Right lobe of liver (tissue), 6 donors: ENCODE measurements around the gene TK2. TPM values are rescaled to one million over a fixed set of nuclear protein-coding genes. Genes with fewer than 3 reads are reported as not detected.

ENCODE experiments used
- ATAC-seq, 4 donors: fragments of 200-7000 bp; cut with Tn5 transposase; one replicate each; pipeline ENCODE4 v1.9.1; 2020; ENCODE audit warnings: mild to moderate bottlenecking in 4 of 4, moderate library complexity in 4 of 4
- DNase-seq, 3 donors: peaks; one replicate each; pipeline ENCODE4 v3.0.0-alpha.2; 2020
- H3K27ac ChIP-seq, 3 donors: fragments of 200-600 bp; one replicate each; pipeline ENCODE4 v1.8.0; 2022
- H3K27me3 ChIP-seq, 2 donors: fragments of 200-600 bp; one replicate each; pipeline ENCODE4 v1.8.0; 2022
- H3K36me3 ChIP-seq, 4 donors: fragments of 200-600 bp; sonication (generic) in 1 of 4; one replicate each; pipeline versions ENCODE4 v1.5.1 to v1.8.0; 2017 to 2022; ENCODE audit warnings: control low read depth in 1 of 4
- H3K4me1 ChIP-seq, 4 donors: fragments of 200-600 bp; sonication (generic) in 1 of 4; one replicate each; pipeline versions ENCODE4 v1.5.1 to v1.8.0; 2017 to 2022; ENCODE audit warnings: control low read depth in 1 of 4
- H3K4me3 ChIP-seq, 3 donors: fragments of 200-600 bp; one replicate each; pipeline ENCODE4 v1.8.0; 2022
- H3K9me3 ChIP-seq, 4 donors: fragments of 200-600 bp; sonication (generic) in 1 of 4; one replicate each; pipeline versions ENCODE4 v1.5.1 to v1.8.0; 2017 to 2022; ENCODE audit warnings: control low read depth in 1 of 4
- POLR2A ChIP-seq: fragments of 450-650 bp; IDR thresholded peaks from one replicate; pipeline ENCODE4 v1.6.1; 2017; ENCODE audit warnings: antibody characterized with exemption, mild to moderate bottlenecking
- WGBS: methylation state at CpG from one replicate; pipeline ENCODE4 v1.1.6; 2018; ENCODE audit warnings: low coverage, low lambda C conversion rate; ENCODE audit not compliant: insufficient coverage; ENCODE audit errors: missing lambda C conversion rate; 5-methylcytosine and 5-hydroxymethylcytosine counted together
- intact Hi-C, 2 donors: fragments of 100-400 bp; cut with DNase I; formaldehyde crosslinking; loops; one replicate each; pipeline versions ENCODE4 v1.11.2 to v1.14.1; 2022
- total RNA-seq, 6 experiments: library from RNA; depleted of rRNA in 2 of 6; stranded (reverse); fragments of >200 nt in 2 of 6; fragmentation: NEBNext Ultra II Directional in 3 of 6; extraction: Animal tissue kit (Norgen Biotek cat#: 25700) in 3 of 6; gene quantifications; one replicate each; pipeline versions ENCODE4 v1.1.0 to v1.2.4, GENCODE V29; 2016 to 2023
- TF ChIP-seq, protein P1 (sequence below), 4 donors: fragments of 200-600 bp in 3 of 4; fragments of 450-650 bp in 1 of 4; IDR thresholded peaks; one replicate each; pipeline versions ENCODE4 v1.5.1 to v1.8.0; 2016 to 2022; ENCODE audit warnings: antibody characterized with exemption in 4 of 4, mild to moderate bottlenecking in 2 of 4
- donor health status: DM: no; HTN: yes; CAD: no.
- donor health status: DM: no; HTN: no; CAD: no.
- donor health status: DM: no; HTN: no; CAD: no.
- donor health status: DM: no; HTN: yes; CAD: no.
- donor health status: DM: no; HTN: yes; CAD: no.

Gene TK2
- total RNA-seq, 6 experiments from 2014 or later = 25.8 to 41.7 (median 33.6) TPM

DNA sequence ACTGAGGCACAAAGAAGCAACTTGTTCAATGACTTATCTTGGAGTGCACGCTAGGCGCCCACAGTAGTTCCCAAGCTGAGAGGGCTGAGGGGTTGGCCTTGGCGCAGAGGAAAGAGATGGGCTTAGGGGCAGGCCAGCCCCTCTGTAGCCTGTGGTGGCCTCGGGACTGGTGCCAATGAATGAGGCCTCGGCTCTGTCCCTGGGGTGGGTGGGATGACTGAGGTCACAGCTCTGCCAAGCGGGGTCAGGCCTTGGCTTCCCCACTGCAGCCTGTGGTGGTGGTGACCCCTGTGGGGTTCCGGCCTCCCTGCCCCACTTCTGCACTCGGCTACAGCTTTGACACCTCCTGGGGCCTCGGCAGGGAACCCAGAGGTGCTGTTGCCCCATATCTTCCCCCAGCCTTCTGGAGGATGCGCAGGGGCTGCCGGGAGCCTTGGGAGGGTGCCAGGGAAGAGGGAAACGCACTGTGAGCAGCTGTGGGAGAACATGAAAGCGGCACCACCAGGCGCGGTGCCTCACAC, 76.8 kb downstream of the TK2 start:
- H3K4me3 ChIP-seq = no peak overlapping the region
- no peaks in the 10 kb centered on the region for H3K4me1 ChIP-seq
- intact Hi-C loops = loop anchor here in 1 of 2 donors (10.0 kb wide), 1 partner anchor 132 kb away; the partner anchor contains the start of gene CMTM3
- no peaks in the 10 kb centered on the region for H3K36me3 ChIP-seq
- TF ChIP-seq POLR2A = no peak
- TF ChIP-seq, protein P1, sequence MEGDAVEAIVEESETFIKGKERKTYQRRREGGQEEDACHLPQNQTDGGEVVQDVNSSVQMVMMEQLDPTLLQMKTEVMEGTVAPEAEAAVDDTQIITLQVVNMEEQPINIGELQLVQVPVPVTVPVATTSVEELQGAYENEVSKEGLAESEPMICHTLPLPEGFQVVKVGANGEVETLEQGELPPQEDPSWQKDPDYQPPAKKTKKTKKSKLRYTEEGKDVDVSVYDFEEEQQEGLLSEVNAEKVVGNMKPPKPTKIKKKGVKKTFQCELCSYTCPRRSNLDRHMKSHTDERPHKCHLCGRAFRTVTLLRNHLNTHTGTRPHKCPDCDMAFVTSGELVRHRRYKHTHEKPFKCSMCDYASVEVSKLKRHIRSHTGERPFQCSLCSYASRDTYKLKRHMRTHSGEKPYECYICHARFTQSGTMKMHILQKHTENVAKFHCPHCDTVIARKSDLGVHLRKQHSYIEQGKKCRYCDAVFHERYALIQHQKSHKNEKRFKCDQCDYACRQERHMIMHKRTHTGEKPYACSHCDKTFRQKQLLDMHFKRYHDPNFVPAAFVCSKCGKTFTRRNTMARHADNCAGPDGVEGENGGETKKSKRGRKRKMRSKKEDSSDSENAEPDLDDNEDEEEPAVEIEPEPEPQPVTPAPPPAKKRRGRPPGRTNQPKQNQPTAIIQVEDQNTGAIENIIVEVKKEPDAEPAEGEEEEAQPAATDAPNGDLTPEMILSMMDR (IDR thresholded peaks at IDR 0.05) = no peak
- no peak overlapping the region for H3K27ac ChIP-seq
- no peaks in the 10 kb centered on the region for H3K27me3 ChIP-seq
- DNase-seq = no peak
- WGBS = 77% methylated on average over 5 of the region's 15 CpGs
- no peaks in the 10 kb centered on the region for H3K9me3 ChIP-seq
- no peak for ATAC-seq

DNA sequence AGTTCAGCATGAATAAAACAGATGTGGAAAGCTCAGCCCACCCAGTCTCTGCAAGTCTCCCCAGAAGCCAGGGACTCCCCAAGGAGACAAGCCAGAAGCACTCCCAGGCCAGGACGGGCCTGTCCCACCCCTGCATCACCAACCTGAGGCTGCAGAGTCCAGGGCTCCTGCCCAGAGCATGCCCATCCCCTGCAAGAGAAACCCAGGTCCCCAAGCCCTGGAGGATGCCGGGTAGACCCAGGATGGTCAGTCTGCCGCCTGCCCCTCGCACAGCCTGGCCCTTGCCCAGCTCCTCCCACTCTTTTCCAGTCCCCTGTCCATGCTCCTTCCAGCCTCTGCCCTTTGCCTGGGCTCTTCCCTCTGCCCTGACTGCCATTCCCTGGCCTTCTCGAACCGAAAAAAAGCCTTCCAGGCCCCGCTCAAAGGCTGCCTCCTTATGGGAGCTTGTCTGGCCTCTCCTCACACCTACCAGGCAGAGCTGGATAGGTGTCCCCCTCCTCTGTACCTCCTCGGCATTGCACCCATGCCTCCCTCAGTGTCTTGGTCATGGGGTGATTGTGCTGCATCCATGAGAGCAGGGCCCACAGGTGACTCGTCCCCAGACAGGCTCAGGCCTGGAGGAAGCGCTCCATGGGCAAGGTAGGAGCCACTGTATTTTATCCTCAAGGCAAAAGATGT, 78.1 kb downstream of the TK2 start:
- Histone ChIP-seq H3K27ac (no peak overlapping the region), H3K9me3 (no peaks in the 10 kb centered on the region), H3K4me3 (no peak overlapping the region), H3K27me3 (no peaks in the 10 kb centered on the region), H3K4me1 (no peaks in the 10 kb centered on the region), H3K36me3 (no peaks in the 10 kb centered on the region)
- DNase-seq = no peak
- intact Hi-C loops = loop anchor here in 1 of 2 donors (10.0 kb wide), 1 partner anchor 133 kb away; the partner anchor contains the start of gene CMTM3
- TF ChIP-seq POLR2A = no peak
- TF ChIP-seq, protein P1 (IDR thresholded peaks at IDR 0.05) = no peak
- no peak for ATAC-seq
- WGBS = 60% methylated on average over 2 of the region's 10 CpGs

DNA sequence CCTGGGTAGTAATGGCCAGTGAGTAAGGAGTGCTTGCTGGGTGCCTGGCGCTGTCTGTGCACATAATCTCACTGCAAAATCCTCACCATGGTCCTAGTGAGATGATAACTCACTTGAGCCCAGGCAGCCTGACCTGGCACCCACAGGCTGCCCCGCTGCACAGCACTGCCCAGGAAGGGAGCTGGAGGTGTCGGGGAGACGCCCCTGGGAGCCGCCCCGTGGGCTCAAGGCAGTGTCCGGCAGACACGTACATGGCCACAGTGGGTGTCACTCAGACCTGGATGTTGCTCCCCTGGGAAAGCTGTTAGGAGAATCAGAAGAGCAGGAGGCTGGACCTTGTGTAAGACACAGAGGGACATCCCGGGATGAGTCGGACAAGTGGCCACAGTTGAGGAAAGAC, 78.7 kb downstream of the TK2 start:
- no peak for ATAC-seq
- no peaks in the 10 kb centered on the region for H3K36me3 ChIP-seq
- no peak overlapping the region for H3K27ac ChIP-seq
- DNase-seq = no peak
- intact Hi-C loops = loop anchor here in 1 of 2 donors (10.0 kb wide), 1 partner anchor 134 kb away; the partner anchor contains the start of gene CMTM3
- H3K9me3 ChIP-seq = no peaks in the 10 kb centered on the region
- no peak for TF ChIP-seq POLR2A
- TF ChIP-seq, protein P1 (IDR thresholded peaks at IDR 0.05) = no peak
- WGBS = 100% methylated on average over 1 of the region's 10 CpGs
- no peak overlapping the region for H3K4me3 ChIP-seq
- H3K4me1 ChIP-seq = no peaks in the 10 kb centered on the region
- no peaks in the 10 kb centered on the region for H3K27me3 ChIP-seq

DNA sequence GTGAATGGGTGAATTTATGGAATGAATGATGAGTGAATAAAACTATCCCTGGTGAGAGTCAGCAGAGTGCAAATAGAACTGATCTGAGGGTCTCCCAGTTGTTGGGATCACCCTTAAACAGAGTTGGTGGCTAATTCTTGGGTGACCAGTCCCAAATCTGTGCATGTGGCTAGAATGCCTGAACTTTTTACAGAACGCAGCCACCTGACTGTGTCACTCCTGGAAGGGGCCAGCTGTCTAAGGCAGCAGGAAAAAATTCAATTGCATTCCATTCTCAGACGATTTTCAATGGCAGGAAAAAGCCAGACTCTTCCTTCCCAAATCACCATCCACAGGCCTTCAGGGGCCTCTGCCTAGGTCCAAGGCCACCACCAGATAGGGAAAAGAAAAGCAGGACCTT, 79.4 kb downstream of the TK2 start:
- TF ChIP-seq, protein P1 (IDR thresholded peaks at IDR 0.05) = no peak
- TF ChIP-seq POLR2A = no peak
- Histone ChIP-seq H3K4me3 (no peak overlapping the region), H3K9me3 (no peaks in the 10 kb centered on the region), H3K27me3 (no peaks in the 10 kb centered on the region), H3K27ac (no peak overlapping the region), H3K36me3 (no peaks in the 10 kb centered on the region), H3K4me1 (no peaks in the 10 kb centered on the region)
- ATAC-seq = no peak
- 57% methylated on average over 2 of the region's 2 CpGs for WGBS
- DNase-seq = no peak
- intact Hi-C loops = loop anchor here in 1 of 2 donors (10.0 kb wide), 1 partner anchor 134 kb away; the partner anchor contains the start of gene CMTM3
